Stimulated activated CD8-positive, alpha-beta memory T cell treated with anti-CD3 and anti-CD28 coated beads, Interleukin-15, amount 100 ng/mL, for 1 hour (primary cell): ENCODE data around the gene CYP1A1.
"Not testable (repeated sequence)": the region's sequence is repeated elsewhere in the genome, so short reads cannot be mapped to it uniquely, and the experiment has no call there.

Experiments used
- DNase-seq: peaks from one replicate; pipeline ENCODE4 v3.0.0-alpha.2; 2020; ENCODE audit warnings: low read depth

The CYP1A1 gene

GRCh38 chr15:74733269-74733668 lies 7.9 kb upstream of the CYP1A1 start:
- no peak for DNase-seq

DNA sequence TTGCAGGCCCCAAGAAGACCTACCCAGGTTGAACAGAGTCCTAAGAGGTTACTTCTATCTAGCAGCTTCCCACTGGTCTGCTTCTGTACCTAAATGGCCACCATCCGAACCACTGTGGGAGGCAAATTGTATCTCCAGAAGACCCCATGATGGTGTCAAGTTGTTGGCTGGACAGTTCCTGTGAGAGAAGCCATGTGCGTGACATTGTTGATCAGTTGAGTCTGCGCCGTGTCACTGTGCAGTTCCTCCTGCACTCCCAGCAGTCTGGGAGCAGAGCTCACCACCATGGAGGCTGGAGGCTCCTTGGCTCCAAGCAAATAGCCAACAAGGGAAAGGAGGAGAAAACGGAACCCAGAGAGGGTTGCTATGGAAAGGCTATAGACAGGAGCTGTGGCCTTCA lies 7.5 kb upstream of the CYP1A1 start:
- DNase-seq, result no peak

- no peak for DNase-seq
Measured at GRCh38 chr15:74730619-74731316, 5.4 kb upstream of the CYP1A1 start.

DNA sequence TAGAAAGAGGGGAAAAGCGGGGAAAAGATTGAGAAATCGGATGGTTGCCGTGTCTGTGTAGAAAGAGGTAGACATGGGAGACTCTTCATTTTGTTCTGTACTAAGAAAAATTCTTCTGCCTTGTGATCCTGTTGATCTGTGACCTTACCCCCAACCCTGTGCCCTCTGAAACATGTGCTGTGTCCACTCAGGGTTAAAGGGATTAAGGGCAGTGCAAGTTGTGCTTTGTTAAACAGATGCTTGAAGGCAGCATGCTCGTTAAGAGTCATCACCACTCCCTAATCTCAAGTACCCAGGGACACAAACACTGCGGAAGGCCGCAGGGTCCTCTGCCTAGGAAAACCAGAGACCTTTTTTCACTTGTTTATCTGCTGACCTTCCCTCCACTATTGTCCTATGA lies 4.0 kb upstream of the CYP1A1 start:
- not testable (repeated sequence) for DNase-seq

GRCh38 chr15:74728699-74729098 lies 3.4 kb upstream of the CYP1A1 start:
- not testable (repeated sequence) for DNase-seq

GRCh38 chr15:74727727-74728126 lies 2.4 kb upstream of the CYP1A1 start:
- DNase-seq, result no peak

- DNase-seq, result no peak
Measured at GRCh38 chr15:74726774-74727164, 1.4 kb upstream of the CYP1A1 start.

- no peak for DNase-seq
Measured at GRCh38 chr15:74725845-74726773, 781 bp upstream of the CYP1A1 start.

- no peak for DNase-seq
Measured at GRCh38 chr15:74724570-74725224, 631 bp downstream of the CYP1A1 start.

- no peak for DNase-seq
Measured at GRCh38 chr15:74723754-74724334, 1.5 kb downstream of the CYP1A1 start.

GRCh38 chr15:74723187-74723586 lies 2.1 kb downstream of the CYP1A1 start:
- DNase-seq, result no peak

GRCh38 chr15:74722591-74722990 lies 2.7 kb downstream of the CYP1A1 start:
- DNase-seq, result no peak

DNA sequence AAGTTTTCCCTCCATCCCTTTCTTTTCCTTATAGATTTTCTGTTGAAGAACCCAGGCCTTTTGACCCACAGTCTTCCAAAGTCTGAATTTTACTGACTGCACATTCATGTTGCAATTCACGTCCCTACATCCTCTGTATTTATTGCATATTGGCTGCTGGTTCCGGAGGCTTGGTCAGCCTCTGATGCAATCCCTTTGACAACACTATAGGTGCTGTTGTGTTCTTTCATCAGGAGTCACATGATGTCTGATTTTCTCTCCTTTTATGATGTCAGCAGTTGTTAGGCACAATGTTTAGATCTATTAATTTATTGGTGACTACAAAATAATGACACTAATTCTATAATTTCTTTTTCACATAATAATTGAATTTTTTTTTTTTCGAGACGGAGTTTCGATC lies 8.7 kb downstream of the CYP1A1 start:
- no peak for DNase-seq

DNA sequence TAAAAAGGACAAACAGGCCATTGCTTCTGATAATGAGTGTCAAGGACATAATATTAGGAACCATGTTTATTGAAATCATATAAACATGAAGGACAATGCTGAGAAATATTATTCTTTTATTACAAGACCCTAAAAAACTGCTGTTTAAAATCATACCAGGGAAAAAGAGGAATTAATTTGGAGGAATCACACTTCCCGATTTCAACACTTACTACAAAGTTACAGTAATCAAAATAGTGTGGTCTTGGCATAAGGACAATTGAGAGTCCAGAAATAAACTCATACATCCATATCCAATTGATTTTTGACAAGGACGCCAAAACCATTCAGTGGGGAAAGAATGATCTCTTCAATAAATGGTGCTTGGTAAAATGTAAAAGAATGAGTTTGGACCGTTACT lies 13.0 kb downstream of the CYP1A1 start:
- DNase-seq, result no peak

DNA sequence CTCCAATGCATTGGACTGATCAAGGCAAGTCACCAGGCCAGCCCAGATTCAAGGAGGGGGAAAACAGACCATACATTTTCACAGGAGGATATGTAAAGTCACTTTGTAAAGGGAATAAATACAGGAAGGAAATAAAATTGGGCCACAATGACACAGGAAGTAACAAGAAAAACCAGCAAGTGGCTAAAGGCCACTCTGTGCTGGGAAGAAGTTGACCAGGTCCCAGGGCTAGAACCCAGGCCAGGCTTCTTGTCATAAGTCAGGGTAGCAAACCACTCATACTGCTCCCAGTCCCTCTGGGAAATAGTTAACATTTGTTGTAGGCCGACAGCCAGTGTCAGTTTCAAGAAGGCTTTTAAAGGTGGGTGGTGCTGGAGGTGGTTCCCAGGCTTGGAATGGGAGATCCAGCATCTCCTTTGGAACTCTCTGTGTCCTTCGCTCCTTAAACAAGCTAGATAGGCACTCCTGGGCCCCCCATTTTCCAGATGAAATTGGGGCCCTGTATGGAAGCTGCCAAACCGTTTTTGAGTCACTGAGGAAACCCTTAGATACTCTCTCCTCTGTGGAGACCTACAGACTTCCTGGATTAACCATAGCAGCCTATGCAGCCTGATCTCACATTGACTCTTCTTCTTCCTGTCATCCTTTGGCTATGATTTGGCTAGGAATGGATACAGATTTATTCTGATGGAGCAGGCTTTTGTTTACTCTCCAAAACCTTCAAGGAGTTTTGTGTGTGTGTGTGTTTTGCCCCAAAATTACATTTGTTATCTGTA lies 14.8 kb downstream of the CYP1A1 start:
- DNase-seq, result no peak

DNA sequence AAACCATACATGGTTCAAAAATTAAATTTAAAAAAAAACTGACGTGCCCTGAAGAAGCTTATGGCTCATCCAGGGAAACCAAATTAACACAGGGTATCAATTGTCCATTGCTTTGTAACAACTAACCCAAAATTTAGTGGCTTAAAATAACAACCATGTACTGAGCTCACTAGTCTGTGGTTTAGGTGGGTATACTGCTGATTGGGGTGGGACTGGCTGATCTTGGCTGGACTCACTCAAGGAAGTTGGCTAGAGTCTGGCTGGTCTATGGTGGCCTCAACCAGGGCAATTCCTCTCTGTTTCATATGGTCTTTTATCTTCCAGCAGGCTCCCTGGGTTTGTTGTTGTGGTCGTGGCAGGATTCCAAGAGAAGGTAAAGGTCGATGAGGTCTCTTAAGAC lies 15.4 kb downstream of the CYP1A1 start:
- no peak for DNase-seq

- no peak for DNase-seq
Measured at GRCh38 chr15:74709011-74709410, 16.3 kb downstream of the CYP1A1 start.

GRCh38 chr15:74696808-74697207 lies 28.5 kb downstream of the CYP1A1 start:
- DNase-seq, result no peak

- DNase-seq, result no peak
Measured at GRCh38 chr15:74696398-74696729, 29.0 kb downstream of the CYP1A1 start.

DNA sequence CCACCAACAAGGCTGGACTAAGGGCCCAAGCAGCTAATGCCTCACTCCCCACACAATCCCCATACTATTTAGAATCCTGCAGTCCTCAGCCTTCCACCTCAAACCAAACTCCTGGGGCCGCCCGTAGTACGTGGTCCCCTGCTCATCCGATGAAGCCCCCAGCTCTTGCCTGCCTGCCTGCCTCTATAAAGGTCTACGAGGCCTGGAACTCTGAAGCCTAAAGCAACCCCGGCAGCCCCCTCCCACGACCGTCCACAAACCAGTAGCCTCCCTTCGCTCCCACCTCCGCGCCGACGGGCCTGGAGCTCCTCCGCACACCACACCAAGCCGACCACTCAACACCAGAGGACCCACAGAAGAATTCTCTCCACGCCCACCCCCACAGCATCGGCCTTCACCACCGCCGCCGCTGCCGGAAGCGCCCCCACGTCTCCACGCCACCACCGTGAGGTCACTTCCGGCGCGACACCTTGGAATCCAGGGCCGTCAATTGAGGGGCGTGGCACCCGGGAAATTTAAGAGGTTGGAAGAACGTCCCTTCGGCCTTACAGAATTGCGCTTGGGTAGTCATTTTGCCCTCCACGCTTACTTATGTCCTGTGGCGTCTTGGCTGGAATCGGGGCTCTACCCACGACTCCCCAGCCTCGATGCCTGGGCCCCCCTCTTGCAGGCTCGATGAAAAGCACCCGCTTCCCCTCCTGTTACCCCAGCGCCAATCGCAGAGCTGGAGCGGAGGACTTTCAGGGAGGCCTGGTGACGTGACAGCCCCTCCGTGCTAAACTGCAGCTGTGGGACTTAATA lies 29.5 kb downstream of the CYP1A1 start, which contains the start of gene EDC3:
Gene EDC3, minus strand, starts transcription at position 428 of the 801 bp plus-strand sequence. CDS start 20,900 bp downstream, outside the sequence.
- DNase-seq, result peak; percentile 79

GRCh38 chr15:74692327-74692726 lies 33.0 kb downstream of the CYP1A1 start:
- DNase-seq, result no peak
